Activated CD4-positive, alpha-beta T cell treated with anti-CD3 and anti-CD28 coated beads, Interleukin-2, amount 10 ng/mL, durations not matched to agents 24 days and 14 days (primary cell): ENCODE results near the gene ADGRG6. TPM values are rescaled to one million over a fixed set of nuclear protein-coding genes. Genes with fewer than 3 reads are reported as not detected.

Experiments
- DNase-seq: peaks from one replicate; pipeline ENCODE4 v3.0.0; 2022
- H3K27ac Mint-ChIP-seq: one replicate; pipeline ENCODE4 v1.8.0; 2022; ENCODE audit warnings: mild to moderate bottlenecking, mixed read lengths
- H3K27me3 Mint-ChIP-seq: one replicate; pipeline ENCODE4 v1.8.0; 2022; ENCODE audit warnings: mixed read lengths
- H3K36me3 Mint-ChIP-seq: one replicate; pipeline ENCODE4 v1.8.0; 2022; ENCODE audit warnings: low read depth, mild to moderate bottlenecking, mixed read lengths
- H3K4me1 Mint-ChIP-seq: one replicate; pipeline ENCODE4 v1.8.0; 2021; ENCODE audit warnings: mixed read lengths
- H3K4me3 Mint-ChIP-seq: one replicate; pipeline ENCODE4 v1.8.0; 2022; ENCODE audit warnings: mild to moderate bottlenecking, moderate library complexity, mixed read lengths
- H3K9me3 Mint-ChIP-seq: one replicate; pipeline ENCODE4 v1.8.0; 2021; ENCODE audit warnings: mixed read lengths
- intact Hi-C: fragments of 100-400 bp; cut with micrococcal nuclease; formaldehyde crosslinking; loops from one replicate; pipeline ENCODE4 v1.15.1; 2023
- total RNA-seq: library from RNA; stranded (reverse); gene quantifications from 2 replicates; pipeline ENCODE4 v1.2.3, GENCODE V29; 2022

ADGRG6 gene
- total RNA-seq, 1 donor from 2014 or later, result not detected

DNA sequence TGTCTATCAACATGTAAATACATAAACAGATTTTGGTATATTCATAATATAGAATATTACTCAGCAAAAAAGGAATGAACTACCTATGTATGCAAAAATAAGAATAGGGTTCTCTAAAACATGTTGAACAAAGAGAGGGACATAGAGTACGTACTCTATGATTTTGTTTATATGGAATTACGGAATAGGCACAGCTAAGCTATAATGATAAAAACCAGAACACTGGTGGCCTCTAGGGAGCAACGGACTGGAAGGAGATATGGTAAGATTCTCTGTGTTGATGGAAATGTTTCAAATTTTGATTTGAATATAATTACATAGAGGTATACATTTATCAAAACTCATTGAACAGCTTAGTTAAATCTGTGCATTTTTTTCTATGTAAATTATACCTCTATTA, 19.6 kb downstream of the ADGRG6 start:
- no peaks in the 10 kb centered on the region for H3K36me3 Mint-ChIP-seq
- no peak for DNase-seq
- no peak overlapping the region for H3K27ac Mint-ChIP-seq
- no peak overlapping the region for H3K4me3 Mint-ChIP-seq
- H3K4me1 Mint-ChIP-seq, result no peaks in the 10 kb centered on the region
- peaks cover 10% of the 10 kb centered on the region for H3K27me3 Mint-ChIP-seq
- no peaks in the 10 kb centered on the region for H3K9me3 Mint-ChIP-seq
- intact Hi-C loops, result no loop called here

DNA sequence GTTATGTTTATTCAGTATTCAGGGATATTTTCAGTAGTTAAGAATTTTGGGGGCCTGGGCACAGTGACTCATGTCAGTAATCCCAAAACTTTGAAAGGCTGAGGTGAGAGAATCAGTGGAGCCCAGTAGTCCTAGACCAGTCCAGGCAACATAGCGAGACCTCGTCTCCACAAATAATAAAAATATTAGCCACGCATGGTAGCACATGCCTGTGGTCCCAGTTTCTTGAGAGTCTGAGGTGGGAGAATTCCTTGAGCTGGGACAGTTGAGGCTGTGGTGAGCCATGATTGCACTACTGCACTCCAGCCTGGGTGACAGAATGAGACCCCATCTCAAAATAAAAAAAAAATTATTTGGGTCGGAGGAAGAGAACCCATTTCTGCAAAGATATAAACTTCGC, 20.3 kb downstream of the ADGRG6 start:
- Mint-ChIP-seq H3K9me3 (no peaks in the 10 kb centered on the region), H3K36me3 (no peaks in the 10 kb centered on the region), H3K4me1 (no peaks in the 10 kb centered on the region), H3K27ac (no peak overlapping the region), H3K4me3 (no peak overlapping the region), H3K27me3 (peaks cover 10% of the 10 kb centered on the region)
- DNase-seq, result no peak
- intact Hi-C loops, result no loop called here

DNA sequence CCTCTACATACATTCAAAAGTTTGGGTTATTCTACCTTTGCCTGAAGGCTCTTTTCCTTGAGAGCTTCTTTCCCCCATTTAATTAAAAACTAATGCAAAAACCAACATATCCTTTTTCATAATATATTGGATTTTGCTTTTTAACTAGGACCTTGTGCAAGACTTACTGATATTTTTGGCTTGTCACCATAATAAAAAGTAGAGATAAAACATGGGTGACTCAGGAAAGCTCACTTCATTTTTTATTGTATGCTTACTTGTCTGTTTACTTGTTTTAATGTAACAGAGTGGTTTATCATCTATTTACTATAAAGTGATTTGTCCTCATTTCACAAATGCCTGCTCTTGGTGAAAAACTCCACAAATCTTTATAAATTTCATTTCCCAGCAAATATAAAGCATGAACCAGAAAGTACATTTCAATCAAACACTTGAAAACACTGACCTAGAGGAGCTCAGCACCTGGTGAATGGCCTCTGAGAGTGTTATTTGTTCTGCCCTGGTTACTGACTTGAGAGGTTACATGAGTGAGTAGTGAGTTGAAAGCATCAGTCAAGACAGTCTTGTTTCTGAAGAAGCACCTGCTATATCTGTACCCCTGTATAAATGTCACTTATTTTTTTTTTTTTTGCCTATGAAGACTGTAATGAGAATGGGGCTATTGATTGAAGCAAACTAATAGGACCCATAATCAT, 20.8 kb downstream of the ADGRG6 start:
- H3K27ac Mint-ChIP-seq, result no peak overlapping the region
- DNase-seq, result no peak
- no peaks in the 10 kb centered on the region for H3K9me3 Mint-ChIP-seq
- H3K36me3 Mint-ChIP-seq, result no peaks in the 10 kb centered on the region
- intact Hi-C loops, result no loop called here
- H3K27me3 Mint-ChIP-seq, result peaks cover 11% of the 10 kb centered on the region
- H3K4me3 Mint-ChIP-seq, result no peak overlapping the region
- H3K4me1 Mint-ChIP-seq, result no peaks in the 10 kb centered on the region

DNA sequence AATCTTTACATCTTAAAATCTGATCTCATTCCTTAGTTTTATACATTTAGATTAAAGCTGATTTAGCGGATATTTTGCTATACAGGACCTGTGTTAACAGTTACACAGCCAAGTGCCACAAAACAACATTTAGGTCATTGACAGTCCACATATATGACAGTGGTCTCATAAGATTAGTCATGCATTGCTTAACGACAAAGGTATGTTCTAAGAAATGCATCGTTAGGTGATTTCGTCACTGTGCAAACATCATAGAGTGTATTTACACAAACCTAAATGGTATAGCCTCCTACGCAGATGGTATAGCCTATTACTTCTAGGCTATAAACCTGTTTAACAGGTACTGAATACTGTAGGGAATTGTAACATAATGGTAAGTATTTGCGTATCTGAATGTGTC, 21.6 kb downstream of the ADGRG6 start:
- Mint-ChIP-seq H3K4me1 (no peaks in the 10 kb centered on the region), H3K4me3 (no peak overlapping the region)
- intact Hi-C loops, result no loop called here

DNA sequence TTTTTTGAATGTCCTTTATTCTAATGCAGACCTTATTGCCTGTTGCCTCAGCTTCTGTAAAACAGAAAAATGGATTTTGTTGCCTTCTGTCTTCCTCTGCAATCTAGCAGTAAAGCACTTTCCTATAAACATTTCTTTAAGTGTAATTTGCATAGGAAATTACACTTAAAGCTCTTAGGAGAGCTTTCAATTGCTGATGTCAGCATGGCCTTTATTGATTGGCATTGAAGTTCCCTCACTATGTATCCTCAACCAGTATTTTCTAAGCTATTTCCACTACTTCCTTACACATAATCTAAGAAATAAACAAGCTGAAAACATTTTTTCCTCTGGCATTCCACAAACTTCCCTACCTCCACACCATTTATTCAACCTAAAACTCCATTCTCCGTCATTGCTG, 22.3 kb downstream of the ADGRG6 start:
- no peaks in the 10 kb centered on the region for H3K4me1 Mint-ChIP-seq
- peaks cover 9% of the 10 kb centered on the region for H3K27me3 Mint-ChIP-seq
- intact Hi-C loops, result no loop called here
- no peak overlapping the region for H3K27ac Mint-ChIP-seq
- H3K9me3 Mint-ChIP-seq, result no peaks in the 10 kb centered on the region
- no peak overlapping the region for H3K4me3 Mint-ChIP-seq
- DNase-seq, result no peak
- no peaks in the 10 kb centered on the region for H3K36me3 Mint-ChIP-seq

More for the DNA sequence above, 21.6 kb downstream of the ADGRG6 start:
- no peak overlapping the region for H3K27ac Mint-ChIP-seq
- no peaks in the 10 kb centered on the region for H3K36me3 Mint-ChIP-seq
- peaks cover 13% of the 10 kb centered on the region for H3K27me3 Mint-ChIP-seq
- H3K9me3 Mint-ChIP-seq, result no peaks in the 10 kb centered on the region
- no peak for DNase-seq

DNA sequence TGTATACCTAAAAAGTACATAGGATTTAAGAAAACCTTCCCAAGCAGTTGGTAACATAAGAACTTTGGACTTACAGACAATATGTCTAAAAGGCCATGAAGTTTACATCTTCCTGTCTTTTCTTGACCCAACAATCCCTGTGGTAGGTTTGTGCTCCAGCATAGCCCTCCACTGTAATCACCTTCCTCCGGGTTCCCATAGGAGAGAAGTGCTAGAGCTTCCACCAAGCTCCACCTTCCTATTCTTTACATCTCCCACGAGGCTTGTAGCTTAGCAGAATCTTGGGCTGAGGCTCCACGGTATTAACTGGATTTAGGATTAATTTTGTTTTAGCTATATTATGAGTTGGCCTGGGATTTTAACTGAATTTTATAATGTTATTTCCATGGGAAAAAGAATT, 23.3 kb downstream of the ADGRG6 start:
- Mint-ChIP-seq H3K4me3 (no peak overlapping the region), H3K9me3 (no peaks in the 10 kb centered on the region), H3K27ac (no peak overlapping the region), H3K4me1 (no peaks in the 10 kb centered on the region), H3K36me3 (no peaks in the 10 kb centered on the region), H3K27me3 (peaks cover 9% of the 10 kb centered on the region)
- intact Hi-C loops, result no loop called here
- DNase-seq, result no peak

DNA sequence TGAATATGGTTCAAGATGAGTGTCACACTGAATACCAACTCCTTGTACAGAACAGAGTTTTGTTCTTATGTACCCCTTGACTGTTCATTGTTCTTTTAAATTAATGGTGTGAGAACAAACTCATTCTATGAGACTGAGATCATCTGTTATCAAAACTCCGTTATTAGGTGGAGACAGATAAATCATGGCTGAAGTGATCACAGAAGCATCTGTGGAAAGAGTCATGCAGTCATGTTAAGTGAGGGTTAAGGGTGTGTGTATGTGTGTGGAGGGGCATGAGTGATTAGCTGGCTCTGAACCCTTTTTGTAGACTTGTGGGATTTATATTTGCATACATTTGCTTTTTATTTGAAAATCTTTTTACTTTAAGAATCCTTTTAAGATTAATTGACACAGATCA, 24.7 kb downstream of the ADGRG6 start:
- intact Hi-C loops, result no loop called here
- Mint-ChIP-seq H3K4me1 (peaks cover 6% of the 10 kb centered on the region), H3K27me3 (peaks cover 9% of the 10 kb centered on the region), H3K27ac (no peak overlapping the region), H3K4me3 (no peak overlapping the region), H3K9me3 (no peaks in the 10 kb centered on the region), H3K36me3 (no peaks in the 10 kb centered on the region)
- no peak for DNase-seq

DNA sequence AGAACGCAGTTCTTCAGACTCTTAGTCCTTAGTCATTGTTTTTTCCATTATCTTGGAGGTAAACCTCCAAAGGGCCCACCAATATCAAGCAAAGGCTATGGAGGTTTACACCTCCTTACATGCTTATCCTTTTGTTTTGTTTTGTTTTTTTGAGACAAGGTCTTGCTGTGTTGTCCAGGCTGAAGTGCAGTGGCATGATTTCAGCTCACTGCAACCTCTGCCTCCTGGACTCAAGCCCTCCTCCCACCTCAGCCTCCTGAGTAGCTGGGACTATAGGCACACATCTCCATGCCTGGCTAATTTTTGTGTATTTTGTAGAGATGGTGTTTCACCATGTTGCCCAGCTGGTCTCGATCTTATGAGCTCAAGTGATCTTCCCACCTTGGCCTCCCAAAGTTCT, 26.3 kb downstream of the ADGRG6 start:
- Mint-ChIP-seq H3K27ac (no peak overlapping the region), H3K36me3 (no peaks in the 10 kb centered on the region)

DNA sequence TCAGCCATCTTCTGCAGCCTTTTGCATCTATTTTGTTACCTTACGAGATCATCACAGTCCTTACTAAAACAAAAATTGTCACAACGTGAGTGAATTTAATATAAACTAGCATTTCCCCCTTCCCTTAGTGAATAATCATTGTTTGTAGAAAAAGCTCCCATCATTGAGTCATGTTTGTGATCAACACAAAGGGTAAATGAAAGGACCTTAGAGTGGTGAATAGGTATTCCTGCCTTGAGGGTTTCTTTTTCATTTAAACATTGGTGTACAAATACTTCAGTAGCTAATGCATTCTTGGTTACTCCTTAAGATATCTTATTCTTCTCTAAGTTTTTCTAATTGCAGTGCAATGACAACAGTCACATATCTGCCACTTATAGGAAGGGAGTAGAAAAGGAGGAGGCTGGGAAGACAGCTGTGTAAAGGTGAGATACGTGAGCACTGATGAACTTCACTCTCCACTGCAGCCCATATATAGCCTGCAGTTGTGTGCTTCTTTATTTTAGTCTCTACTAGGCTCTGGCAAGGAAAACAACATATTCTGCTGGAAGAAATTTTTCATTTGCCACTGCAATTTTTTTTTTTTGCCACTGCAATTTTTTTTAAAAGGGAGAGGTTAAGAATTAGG, 27.8 kb downstream of the ADGRG6 start:
- intact Hi-C loops, result no loop called here
- Mint-ChIP-seq H3K9me3 (no peaks in the 10 kb centered on the region), H3K4me3 (no peak overlapping the region), H3K27ac (no peak overlapping the region), H3K4me1 (peaks cover 8% of the 10 kb centered on the region), H3K36me3 (no peaks in the 10 kb centered on the region), H3K27me3 (peaks cover 9% of the 10 kb centered on the region)
- DNase-seq, result no peak

More for the DNA sequence above, 26.3 kb downstream of the ADGRG6 start:
- Mint-ChIP-seq H3K27me3 (peaks cover 9% of the 10 kb centered on the region), H3K9me3 (no peaks in the 10 kb centered on the region), H3K4me1 (peaks cover 8% of the 10 kb centered on the region), H3K4me3 (no peak overlapping the region)
- DNase-seq, result no peak
- intact Hi-C loops, result no loop called here

DNA sequence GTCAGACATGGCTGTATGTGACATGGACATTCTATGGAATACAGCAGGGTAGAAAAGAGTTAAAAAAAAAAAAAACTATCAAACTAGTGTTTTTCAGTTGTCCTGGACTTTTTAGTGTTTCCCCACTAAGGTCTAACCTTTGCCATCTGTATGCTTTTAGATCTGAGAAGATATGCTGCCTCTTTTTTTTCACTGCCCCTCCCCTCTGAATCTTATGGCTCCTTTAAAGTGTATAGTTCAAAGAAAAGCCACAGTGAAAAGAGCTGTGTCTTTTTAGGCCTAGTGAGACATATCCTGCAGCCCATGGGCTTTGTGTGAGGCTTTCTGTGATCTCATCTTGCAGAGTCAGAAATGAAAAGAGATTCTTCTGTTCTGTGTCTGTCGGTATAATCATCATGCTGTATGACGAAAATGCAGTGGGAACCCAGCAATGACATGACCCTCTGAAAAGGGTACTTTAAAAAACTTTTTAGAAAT, 29.3 kb downstream of the ADGRG6 start:
- Mint-ChIP-seq H3K4me1 (peaks cover 8% of the 10 kb centered on the region), H3K27ac (no peak overlapping the region), H3K36me3 (no peaks in the 10 kb centered on the region), H3K4me3 (no peak overlapping the region), H3K27me3 (peaks cover 9% of the 10 kb centered on the region), H3K9me3 (no peaks in the 10 kb centered on the region)
- DNase-seq, result peak; percentile 70
- intact Hi-C loops, result no loop called here

DNA sequence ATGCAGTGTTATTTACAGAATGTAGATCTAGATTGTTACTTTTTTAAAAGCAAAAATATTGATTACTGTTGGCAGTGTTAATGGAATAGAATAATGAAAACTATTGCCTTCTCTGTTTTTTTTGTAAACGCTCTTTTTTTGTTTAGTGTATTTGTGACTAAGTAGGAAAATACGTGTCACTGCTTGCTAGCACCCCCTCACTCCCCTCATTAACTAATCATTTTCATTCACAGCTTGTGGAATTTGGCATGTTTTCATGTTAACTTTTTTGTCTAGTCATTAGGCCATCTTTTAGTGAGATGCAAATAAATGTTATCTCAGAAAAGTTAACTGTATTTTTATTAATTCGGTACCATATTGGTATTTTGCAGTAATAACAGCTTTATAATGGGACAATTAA, 29.8 kb downstream of the ADGRG6 start:
- intact Hi-C loops, result no loop called here
- Mint-ChIP-seq H3K27ac (no peak overlapping the region), H3K36me3 (no peaks in the 10 kb centered on the region), H3K9me3 (no peaks in the 10 kb centered on the region), H3K4me1 (peaks cover 8% of the 10 kb centered on the region), H3K4me3 (no peak overlapping the region), H3K27me3 (peaks cover 5% of the 10 kb centered on the region)
- no peak for DNase-seq

DNA sequence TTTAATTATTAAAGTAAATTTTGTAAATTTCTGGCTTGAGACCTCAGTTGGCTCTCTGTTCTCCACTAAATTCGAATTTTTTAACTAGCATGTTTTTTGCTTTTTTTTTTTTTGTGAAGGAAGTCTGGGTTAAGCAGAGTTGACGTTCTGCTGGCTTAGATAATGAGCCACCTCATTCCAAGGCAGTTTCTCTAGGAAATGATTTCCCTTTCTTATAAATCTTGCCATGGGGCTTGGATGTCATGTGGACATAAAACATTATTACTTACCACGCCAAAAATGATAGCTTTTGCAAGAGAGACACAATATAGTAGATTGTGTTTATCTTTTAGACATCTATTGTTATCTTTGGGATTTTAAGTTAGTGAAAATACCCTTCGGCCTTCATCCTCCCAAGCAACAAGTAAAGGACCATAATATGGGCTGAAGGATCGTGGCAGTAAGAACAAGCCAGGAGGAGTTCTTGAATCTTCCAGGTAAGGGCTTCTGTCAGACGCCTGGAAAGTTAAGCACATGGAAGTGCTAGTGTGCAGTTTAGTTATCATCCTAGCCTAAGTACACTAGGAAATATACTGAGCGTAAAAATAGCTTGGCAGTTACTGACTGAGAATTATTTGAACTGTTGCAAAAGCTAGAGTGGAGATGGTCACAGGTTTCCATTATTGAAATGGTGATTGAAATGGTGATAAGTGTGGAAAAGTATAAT, 30.7 kb downstream of the ADGRG6 start:
- DNase-seq, result no peak
- no peaks in the 10 kb centered on the region for H3K9me3 Mint-ChIP-seq
- H3K4me1 Mint-ChIP-seq, result peaks cover 8% of the 10 kb centered on the region
- no peak overlapping the region for H3K4me3 Mint-ChIP-seq
- intact Hi-C loops, result no loop called here
- H3K27ac Mint-ChIP-seq, result no peak overlapping the region
- no peaks in the 10 kb centered on the region for H3K36me3 Mint-ChIP-seq
- H3K27me3 Mint-ChIP-seq, result peaks cover 4% of the 10 kb centered on the region

DNA sequence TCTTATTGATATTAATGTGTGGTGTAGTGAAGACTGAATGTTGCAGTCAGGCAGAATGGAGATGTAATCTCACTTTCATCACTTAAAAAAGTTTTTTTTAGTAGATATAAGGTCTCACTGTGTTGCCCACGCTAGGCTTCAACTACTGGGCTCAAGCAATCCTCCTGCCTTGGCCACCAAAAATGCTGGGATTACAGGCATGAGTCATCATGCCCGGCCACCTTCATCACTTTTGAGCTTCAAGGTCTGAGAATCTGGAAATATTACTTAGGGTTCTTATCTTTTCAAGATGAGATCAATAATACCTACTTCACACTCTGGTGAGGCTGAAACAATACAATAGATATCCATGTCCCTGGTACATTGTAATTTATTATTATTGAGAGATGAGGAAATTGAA, 31.6 kb downstream of the ADGRG6 start:
- no peak overlapping the region for H3K4me3 Mint-ChIP-seq
- H3K9me3 Mint-ChIP-seq, result no peaks in the 10 kb centered on the region
- DNase-seq, result no peak
- intact Hi-C loops, result no loop called here
- H3K27me3 Mint-ChIP-seq, result no peaks in the 10 kb centered on the region
- H3K4me1 Mint-ChIP-seq, result peaks cover 8% of the 10 kb centered on the region
- no peak overlapping the region for H3K27ac Mint-ChIP-seq
- H3K36me3 Mint-ChIP-seq, result no peaks in the 10 kb centered on the region

DNA sequence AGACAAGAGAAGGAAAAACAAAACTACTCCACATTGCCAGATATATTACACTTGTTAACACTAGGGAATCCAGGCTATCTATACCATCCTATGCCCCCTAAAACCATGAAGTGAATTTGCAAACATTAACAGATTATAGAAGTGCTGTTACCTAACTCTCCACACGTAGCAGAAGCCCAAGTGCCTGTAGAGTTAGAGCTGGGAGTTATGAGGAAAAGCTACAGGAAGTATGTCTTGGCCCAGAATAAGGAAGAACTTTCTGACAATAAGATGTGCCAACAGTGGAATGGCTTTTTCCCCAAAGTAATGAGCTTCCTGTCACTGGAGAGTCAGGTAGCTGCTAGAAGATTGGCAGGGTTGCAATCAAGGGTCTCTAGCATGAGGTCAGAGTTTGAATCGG, 32.5 kb downstream of the ADGRG6 start:
- no peaks in the 10 kb centered on the region for H3K9me3 Mint-ChIP-seq
- peaks cover 8% of the 10 kb centered on the region for H3K4me1 Mint-ChIP-seq
- H3K4me3 Mint-ChIP-seq, result no peak overlapping the region
- H3K27me3 Mint-ChIP-seq, result no peaks in the 10 kb centered on the region
- H3K27ac Mint-ChIP-seq, result no peak overlapping the region
- H3K36me3 Mint-ChIP-seq, result no peaks in the 10 kb centered on the region
- intact Hi-C loops, result no loop called here
- DNase-seq, result no peak
